ENCODE measurements around the gene EVI2B.
A peak's percentile ranks its signal among the peaks of the same experiment; 100 is the strongest.
"Not testable (repeated sequence)": the region's sequence is repeated elsewhere in the genome, so short reads cannot be mapped to it uniquely, and the experiment has no call there.

Gene EVI2B, protein sequence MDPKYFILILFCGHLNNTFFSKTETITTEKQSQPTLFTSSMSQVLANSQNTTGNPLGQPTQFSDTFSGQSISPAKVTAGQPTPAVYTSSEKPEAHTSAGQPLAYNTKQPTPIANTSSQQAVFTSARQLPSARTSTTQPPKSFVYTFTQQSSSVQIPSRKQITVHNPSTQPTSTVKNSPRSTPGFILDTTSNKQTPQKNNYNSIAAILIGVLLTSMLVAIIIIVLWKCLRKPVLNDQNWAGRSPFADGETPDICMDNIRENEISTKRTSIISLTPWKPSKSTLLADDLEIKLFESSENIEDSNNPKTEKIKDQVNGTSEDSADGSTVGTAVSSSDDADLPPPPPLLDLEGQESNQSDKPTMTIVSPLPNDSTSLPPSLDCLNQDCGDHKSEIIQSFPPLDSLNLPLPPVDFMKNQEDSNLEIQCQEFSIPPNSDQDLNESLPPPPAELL
- 5.7 to 93.1 (median 50.0) reads per million in 3 experiments for total RNA-seq

DNA sequence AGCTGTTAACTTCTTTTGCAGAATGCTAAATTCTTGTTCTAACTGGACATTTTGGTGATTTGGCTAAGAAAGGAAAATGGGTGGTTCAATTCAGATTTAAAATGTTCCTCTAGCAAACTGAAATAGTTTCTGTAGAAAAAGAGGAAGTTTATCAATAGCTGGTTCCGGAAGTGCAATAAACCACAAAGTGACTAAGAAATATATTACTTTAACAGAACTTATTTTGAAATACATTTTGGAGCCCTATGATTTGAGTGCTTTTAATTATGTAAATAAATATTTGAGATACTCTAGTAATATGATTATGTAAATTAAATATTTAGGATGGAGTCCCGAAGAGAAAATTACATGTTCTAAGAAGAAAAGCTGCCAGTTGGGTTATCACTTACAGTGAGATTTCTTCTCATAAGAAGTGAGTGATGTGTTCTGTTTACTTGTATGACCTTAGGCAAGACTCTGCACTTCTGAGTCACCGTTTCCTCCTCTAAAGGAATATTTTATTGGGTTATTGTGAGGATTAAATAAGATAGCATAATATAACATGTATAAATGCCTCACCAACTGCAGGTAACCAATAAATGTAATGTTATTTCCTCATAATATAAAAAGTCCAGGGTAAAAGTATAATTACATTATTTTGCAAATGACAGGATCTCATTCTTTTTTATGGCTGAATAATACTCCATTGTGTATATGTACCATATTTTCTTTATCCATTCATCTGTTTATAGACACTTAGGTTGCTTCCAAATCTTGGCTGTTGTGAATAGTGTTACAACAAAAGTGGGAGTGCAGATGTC lies at the start of gene EVI2B:
Gene EVI2B, minus strand, starts transcription at position 73 of the 800 bp plus-strand sequence. CDS start 8,445 bp downstream, outside the sequence.
- peak; percentile 65 for DNase-seq

DNA sequence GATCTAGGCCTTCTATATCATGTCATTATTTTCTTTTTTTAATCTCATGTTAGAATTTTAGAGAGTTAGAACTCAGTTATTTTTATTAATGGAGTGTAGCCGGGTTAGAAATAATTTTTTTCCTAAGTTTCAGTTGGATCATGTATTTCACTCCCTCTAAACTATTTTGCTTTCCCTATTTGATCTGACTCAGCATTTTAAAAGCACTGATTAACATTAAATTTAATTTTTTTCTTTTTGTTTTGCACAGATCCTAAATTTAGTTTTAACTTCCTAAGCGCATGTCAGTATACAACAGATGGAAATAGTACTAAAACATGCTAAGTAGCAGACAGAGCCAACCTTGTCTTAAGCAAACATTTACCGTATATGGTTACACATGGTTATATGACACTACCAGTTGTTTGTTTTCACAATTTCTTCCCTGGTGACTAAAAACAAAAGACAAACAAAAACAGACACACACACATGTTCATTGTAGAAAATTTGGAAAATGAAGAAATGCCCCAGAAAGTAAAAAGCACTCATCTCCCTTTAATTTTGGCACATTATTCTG lies 44.1 kb upstream of the EVI2B start:
- DNase-seq = no peak

DNA sequence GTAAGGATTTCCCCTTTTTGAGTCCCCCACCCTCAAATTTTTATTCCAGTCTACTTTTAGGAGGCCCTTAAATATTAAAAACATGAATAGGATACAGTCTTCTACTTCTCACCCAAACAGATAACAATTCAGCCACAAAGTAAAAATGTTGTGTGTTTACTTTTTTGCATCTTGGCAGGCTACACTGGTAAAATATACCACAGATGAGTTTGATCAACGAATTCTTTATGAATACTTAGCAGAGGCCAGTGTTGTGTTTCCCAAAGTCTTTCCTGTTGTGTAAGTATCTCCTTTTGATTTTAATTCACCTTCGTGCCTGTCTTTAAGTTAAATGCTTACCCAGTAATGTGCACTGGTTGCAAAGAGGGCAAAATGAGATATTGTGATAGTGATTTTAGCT lies 43.2 kb upstream of the EVI2B start:
- no peak for DNase-seq

DNA sequence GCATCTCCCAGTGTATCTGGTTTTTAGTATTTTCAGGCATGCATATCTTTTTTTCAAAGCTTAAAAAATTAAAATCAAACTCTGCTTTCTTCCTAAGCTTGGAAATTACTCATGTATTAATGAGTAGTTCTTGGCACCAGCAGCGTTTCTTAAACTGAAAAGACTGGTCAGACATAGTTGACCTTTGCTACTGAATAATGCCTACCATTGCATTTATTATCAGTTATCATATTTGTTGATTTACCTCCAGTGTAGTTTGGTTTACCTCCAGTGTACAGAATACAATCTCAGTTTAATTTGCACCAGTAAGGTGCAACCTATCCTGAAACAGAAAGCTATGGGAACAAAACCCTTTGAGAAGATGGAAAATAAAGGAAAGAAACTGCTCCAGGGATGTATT lies 42.1 kb upstream of the EVI2B start:
- no peak for DNase-seq

DNA sequence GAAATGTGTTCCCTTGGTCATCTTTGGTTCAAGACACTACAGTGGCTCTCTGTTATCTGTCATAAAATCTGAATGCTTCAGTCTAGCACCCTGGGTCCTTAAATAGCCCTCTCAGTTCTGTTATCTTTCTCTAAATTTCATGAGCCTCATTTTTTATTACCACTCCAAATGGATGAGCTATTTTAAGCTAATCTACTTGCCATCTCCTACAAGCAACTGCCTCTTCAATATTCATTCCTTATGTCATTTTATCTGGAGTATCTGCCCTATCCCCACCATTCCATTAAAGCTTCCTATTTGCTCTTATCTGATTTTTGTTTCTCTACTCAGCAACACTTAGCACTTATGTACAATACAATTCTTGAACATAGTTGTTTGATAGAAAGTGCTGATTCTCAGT lies 35.6 kb upstream of the EVI2B start:
- DNase-seq = no peak

DNA sequence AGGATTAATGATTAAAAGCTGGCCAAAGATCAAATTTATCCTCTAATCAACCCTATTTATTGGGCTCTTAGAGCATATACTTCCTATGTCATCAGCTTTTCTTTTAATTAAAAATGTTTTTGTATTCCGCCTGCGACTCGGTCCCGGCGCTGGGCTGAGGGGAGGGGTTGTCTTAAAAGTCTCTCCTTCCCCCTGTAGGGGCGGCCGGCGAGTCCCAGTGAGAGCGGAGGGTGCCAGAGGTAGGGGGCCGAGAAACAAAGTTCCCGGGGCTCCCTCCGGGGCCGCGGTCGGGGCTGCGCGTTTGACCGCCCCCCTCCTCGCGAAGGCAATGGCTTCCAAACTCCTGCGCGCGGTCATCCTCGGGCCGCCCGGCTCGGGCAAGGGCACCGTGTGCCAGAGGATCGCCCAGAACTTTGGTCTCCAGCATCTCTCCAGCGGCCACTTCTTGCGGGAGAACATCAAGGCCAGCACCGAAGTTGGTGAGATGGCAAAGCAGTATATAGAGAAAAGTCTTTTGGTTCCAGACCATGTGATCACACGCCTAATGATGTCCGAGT lies 31.4 kb upstream of the EVI2B start:
- DNase-seq = not testable (repeated sequence)

DNA sequence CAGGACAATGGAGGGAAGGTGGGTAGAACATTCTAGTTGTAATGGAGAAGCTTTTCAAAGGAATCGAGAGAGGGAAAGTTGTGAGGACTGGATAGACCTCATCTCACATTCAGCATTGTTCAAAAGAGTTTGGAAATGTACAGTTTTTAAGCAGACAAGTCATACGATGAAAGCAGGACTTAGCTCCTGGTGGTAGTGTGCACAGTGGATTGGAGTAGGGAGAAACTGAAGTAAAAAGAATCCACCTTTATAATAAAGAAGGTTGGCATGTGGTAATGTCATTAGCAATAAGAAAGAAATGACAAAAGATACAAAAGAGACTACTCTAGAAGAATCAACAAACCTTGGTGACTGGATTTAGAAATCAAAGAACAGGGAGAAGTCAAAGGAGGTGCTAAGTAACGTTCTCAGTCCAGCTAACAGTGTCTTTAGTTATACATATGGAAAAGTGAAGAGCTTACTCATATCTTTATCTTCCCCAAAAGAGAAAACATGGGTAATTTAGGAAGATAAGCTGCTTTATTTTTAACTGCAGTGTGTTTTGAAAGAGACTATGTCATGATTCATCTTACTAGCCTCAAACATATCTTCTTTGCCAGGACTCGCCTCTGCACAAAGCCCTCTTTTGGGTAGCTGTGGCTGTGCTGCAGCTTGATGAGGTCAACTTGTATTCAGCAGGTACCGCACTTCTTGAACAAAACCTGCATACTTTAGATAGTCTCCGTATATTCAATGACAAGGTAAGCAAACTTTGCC lies 26.2 kb upstream of the EVI2B start:
- DNase-seq = no peak

DNA sequence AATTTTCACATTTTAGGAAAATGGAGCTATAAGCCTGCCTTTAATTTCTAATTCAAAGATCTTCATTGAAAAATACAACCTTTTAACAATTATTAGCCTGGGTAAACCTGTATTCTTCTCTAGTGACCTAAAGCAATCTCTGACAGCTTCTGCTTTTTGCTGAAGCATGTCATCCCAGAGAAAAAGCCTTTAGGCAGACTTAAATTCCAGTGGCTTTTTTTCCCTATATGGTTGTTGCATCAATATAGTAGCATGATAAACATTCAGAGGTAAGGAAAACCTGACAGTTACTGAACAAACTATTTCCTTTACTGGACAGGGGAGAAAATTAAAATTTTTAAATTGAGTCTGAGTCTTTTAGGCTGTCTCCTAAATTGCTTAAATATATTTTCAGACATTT lies 15.4 kb upstream of the EVI2B start:
- no peak for DNase-seq

DNA sequence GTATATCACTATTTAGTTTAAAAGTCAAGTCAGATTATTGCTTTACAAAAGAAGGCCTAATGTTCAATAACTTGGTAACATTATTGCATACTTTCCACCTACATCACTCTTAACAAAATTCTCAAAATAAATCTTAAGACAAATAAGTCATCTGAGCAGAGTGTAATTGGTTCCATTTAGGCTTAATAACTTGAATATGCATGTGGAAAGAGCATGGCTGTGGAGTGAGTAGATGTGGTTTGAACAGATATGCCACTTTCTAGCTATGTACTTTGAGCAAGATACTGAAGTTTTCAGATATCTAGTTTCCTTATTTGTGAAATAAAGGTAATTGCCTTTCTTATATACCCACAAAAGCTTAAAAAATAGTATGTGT lies 14.3 kb upstream of the EVI2B start:
- no peak for DNase-seq

DNA sequence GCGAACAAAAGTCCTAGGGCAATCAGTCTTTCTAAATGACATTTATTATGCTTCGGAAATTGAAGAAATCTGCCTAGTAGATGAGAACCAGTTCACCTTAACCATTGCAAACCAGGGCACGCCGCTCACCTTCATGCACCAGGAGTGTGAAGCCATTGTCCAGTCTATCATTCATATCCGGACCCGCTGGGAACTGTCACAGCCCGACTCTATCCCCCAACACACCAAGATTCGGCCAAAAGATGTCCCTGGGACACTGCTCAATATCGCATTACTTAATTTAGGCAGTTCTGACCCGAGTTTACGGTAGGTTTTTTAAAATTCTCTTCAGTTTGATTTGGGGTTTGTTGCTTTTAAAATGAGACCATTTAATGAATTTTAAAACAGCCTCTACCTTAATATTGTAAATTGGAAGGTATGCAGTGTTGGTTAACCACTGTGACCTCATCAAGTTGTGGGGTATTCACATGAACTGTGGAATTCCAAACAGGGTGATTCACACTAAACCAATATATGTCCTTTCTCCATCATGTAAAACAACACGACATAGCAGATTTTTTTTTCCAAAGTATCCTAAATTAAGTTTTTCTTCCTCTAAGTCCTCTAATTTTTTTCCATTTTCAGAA lies 13.8 kb upstream of the EVI2B start:
- DNase-seq = no peak

DNA sequence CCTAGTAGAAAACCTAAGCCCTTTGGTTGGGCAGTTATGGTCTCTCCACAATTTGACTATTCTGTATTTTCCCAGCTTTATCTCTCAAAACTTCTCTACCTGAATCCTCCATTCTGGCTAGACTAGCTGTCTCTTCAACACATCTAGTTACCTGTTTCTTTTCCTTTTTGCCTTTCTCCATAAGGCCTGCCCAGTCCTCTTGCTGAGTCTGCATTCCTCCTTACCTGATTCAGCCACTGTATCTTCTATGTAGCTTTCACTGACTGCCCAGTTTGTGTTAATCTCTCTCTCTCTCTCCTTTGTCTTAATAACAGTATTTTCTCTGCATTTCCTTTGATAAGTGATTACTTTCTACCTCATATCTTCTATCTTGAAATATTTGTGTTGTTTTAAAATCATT lies 9.7 kb upstream of the EVI2B start:
- no peak for DNase-seq

DNA sequence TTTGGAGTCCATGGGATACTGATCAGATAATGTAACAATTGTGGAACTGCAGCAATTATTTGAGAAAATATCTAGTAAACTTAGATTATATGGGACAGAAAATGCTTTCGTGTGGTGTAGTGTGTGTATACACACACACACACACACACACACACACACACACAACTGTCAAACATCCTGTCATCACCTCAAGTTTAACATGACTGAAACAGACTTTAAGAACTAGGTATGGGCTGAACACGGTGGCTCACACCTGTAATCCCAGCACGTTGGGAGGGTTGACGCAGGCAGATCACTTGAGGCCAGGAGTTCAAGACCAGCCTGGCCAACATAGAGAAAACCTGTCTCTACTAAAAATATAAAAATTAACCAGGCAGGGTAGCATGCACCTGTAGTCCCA lies 8.1 kb upstream of the EVI2B start:
- no peak for DNase-seq

DNA sequence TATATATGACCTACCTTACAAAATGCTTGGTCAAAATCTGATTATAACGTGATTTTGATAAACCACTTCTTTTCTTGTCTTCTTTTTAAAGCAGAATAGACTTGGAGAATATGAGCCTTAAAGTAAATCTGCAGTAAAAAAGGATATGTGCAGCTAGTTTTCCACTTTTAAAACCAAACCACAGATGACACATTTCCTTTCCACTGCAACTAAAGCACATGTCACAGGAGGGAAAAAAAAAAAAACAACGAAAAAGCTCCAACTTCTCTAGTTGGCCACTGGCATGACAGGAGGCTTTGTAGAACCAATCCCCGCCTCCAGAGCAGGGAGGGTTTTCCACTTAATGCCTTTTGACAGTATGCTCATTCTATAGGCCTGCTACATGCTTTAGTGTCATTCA lies 7.6 kb upstream of the EVI2B start, which contains the start of gene EVI2A:
Gene EVI2A, minus strand, starts transcription at position 142 of the 400 bp plus-strand sequence. CDS start 2,609 bp downstream, outside the sequence.
- DNase-seq = peak; percentile 89

DNA sequence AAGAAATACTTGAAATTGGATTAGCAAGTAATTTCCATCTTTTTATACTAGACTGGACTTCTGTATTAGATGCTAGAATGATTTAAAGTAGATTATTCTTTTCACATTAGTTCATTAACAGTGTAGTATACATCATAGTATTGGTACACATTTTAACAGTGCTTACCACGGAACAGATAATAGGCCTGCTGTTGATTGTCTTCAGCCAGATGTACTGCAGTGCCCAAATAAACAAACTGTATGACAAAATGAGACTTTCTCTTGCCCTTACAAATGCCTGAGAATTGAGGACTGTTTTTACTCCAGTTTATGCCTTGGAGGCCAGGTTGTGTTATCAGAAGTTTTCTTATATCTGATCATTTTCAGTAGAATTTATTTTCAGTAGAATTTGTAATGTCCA lies 6.9 kb upstream of the EVI2B start:
- no peak for DNase-seq

DNA sequence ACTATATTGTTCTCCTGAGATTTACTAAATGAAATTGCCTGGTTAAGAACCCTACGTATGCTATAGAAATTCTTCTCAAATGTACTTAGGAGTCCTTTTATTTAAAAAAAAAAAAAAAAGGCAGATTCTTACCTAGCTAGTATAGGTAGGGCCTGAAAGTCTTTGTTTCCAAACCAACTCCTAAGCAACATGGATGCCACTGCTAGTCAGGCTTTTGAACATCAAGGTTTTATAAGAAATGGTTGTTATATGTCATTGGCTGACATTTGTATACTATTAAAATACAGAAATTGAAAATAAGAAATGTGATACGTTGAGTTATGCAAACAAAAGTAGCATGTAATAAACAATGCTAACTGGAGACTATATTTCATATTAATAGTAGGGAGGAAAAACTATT lies 6.4 kb upstream of the EVI2B start:
- DNase-seq = no peak

DNA sequence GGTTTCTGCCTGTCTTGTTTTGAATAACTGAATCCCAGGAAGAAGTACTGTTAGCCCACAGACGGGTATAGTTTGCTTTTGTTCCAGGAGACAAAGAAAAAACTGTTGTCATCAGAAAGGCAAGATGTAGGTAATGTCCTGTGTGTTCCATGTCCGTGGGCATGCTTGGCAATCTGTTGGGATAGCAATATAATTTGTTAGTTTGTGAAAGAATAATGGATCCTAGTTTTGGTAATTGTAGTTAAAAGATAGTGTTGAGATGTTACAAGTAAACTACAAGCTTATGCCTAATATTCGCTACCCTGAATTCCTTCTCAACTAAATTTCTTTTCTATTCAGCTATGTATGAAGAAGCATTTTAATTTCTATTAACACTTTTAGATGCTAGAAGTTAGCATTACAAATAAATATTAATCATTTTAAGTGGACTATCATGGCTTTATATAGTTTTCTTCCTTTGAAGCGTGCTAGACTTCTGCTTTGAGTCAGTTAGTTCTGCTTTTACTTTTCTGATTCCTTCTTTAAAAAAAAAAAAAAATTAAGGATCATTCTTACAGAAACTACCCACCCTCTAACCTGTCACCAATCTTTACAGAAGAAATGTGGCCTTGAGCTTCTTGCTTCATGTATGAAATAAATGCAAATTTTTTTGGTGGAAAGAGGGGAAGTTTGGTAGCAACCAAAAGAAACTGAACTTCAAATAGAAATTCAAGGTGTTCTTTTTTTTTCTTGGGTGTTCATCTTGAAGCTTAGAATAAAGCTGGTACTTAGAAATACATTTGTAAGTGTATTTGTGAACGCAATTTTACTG lies 5.2 kb upstream of the EVI2B start:
- DNase-seq = no peak

DNA sequence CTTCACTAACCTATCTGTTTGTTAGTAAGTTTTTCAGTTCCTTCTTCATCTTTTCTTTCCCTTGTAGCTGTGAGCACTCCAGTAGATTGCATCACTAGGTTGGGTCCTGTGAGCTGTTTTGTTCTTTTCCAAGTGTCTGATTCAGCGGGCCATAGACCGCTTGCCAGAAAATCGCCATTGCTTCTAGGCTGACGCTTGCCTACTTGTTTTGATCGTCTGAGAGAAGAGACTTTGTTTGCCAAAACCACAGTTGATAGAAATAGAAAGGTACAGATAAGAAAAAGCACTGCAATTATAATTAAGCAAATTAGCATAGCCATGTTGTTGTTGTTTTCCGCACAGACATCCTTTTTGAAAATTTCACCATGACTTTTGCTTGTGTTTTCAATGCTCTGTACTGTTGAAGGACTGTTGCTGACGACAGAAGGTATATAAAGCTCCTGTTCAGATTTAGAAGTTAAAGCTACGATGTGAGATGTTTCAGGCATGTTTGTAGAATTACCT lies 4.5 kb upstream of the EVI2B start:
- DNase-seq = peak; percentile 70

DNA sequence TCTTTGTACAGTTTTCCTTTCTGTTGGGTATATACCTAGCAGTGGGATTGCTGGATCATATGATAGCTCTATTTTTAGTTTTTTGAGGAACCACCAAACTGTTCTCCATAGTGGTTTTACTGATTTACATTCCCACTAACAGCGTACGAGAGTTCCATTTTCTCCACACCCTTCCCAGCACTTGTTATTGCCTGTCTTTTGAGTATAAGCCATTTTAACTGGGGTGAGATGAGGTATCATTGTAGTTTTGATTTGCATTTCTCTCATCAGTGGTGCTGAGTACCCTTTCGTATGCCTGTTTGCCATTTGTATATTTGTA lies 887 bp upstream of the EVI2B start:
- no peak for DNase-seq

DNA sequence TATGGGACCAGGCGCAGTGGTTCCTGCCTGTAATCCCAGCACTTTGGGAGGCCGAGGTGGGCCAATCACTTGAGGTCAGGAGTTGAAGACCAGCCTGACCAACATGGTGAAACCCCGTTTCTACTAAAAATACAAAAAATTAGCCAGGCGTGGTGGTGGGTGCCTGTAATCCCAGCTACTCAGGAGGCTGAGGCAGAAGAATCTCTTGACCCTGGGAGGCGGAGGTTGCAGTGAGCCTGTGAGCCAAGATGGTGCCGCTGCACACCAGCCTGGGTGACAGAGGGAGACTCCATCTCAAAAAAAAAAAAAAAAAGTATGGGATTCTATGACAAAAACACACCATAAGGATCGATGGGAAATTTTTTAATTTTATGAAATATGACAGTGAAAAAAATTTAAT lies 1.6 kb downstream of the EVI2B start:
- DNase-seq = not testable (repeated sequence)

DNA sequence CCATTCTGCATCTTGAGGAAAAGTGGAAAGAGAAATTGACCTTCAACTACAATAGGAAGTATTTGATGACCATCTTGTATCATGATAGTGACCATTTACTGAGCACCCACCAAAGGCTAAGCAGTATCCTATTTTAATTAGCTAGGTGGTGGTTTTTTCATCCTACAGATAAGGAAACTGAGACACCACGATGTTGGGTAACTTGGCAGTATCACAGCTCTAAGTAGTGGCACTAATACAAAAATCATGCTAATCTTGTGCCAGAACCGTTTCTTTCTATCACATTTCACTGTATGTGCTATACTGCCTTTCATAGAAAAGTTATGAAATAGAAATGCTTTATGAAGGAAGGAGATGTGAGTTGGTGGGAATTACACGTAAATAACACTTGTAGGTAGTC lies 2.3 kb downstream of the EVI2B start:
- no peak for DNase-seq

DNA sequence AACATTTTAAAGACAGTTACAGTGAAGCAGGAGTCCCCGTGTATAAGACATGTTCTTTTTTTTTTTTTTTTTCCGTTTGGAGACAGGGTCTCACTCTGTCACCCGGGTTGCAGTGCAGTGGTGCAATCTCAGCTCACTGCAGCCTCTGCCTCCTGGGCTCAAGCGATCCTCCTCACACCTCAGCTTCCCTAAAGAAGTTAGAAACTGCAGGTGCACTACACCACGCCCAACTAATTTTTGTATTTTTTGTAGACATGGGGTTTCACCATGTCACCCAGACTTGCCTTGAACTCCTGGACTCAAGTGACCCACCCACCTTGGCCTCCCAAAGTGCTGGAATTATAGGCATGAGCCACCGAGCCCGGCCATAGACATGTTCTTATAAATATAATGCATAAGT lies 3.0 kb downstream of the EVI2B start:
- DNase-seq = no peak

Measured in central memory CD4-positive, alpha-beta T cell (primary cell).